Epithelial cell of proximal tubule (primary cell): Measurements from ENCODE around the gene COL4A1. TPM values are rescaled to one million over a fixed set of nuclear protein-coding genes. Genes with fewer than 3 reads are reported as not detected.

Experiments used
- DNase-seq: peaks from one replicate; pipeline ENCODE4 v3.0.0-alpha.2; 2011; ENCODE audit warnings: low read depth
- H3K4me3 ChIP-seq: 2 replicates; pipeline ENCODE4 v1.5.1; 2011; ENCODE audit warnings: low read depth, mild to moderate bottlenecking, low read length
- total RNA-seq: library from RNA; depleted of rRNA; stranded (reverse); fragments of >200 nt; gene quantifications from 2 replicates; pipeline ENCODE4 v1.2.3, GENCODE V29; 2015
- TF ChIP-seq, protein P1 (sequence below): conservative IDR thresholded peaks from 2 replicates; pipeline ENCODE4 v1.5.1; 2012; ENCODE audit warnings: low read depth, mild to moderate bottlenecking, low read length

The COL4A1 gene
- total RNA-seq, 1 donor from 2014 or later: 547 TPM

DNA sequence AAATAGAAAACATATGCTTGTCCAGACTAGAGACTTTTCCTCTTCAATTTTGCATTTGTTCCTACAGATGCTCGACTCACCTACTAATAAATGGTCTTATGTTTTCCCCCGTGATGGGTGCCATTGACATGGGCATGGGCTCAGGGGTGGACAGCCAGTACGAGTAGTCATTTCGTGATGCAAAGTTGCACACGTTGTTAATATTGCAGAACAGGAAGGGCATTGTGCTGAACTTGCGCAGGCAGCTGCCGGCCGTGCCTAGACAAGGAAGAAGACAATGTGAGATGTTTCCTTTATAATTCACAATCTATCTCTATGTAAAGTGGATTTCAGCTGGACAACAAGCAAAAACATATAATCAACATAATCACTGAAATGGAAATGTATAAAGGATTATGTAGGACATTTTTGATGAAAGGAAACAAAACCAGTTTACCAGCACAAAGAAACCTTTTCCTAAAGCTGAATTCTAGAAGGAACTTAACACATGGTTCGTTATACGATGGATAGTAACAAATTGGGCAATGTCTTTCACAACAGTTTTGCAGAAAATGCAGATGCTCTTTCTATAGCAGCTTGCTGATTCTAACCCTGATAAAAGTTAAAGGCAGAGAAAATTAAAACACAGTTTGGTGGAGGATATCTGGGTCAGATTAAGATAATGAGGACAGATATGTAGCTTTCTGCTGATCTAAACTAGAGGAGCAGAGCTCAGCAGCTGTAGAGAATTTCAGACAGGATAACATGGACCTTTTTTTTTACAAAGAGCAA, 145.7 kb downstream of the COL4A1 start:
- TF ChIP-seq, protein P1, sequence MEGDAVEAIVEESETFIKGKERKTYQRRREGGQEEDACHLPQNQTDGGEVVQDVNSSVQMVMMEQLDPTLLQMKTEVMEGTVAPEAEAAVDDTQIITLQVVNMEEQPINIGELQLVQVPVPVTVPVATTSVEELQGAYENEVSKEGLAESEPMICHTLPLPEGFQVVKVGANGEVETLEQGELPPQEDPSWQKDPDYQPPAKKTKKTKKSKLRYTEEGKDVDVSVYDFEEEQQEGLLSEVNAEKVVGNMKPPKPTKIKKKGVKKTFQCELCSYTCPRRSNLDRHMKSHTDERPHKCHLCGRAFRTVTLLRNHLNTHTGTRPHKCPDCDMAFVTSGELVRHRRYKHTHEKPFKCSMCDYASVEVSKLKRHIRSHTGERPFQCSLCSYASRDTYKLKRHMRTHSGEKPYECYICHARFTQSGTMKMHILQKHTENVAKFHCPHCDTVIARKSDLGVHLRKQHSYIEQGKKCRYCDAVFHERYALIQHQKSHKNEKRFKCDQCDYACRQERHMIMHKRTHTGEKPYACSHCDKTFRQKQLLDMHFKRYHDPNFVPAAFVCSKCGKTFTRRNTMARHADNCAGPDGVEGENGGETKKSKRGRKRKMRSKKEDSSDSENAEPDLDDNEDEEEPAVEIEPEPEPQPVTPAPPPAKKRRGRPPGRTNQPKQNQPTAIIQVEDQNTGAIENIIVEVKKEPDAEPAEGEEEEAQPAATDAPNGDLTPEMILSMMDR: no peak
- H3K4me3 ChIP-seq: no peak overlapping the region
- DNase-seq: no peak

DNA sequence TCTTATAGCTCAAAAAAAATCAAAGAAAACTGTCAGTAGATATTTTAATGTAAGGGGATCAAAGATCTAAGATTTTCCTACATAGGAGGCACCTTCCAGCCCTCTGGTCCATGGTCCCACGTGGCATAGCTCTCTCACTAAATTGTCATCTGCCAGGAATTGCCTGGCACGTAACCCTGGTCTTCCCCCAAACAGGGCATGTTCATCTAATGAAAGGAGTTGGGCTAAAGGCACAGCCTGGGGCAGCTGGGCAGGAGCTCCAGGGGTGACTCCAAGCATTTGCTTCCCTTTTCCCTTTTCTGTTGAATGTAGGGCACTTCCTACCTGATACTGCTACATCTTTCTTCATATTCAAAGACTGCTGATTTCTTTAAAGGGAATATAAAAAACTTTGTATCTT, 148.7 kb downstream of the COL4A1 start:
- H3K4me3 ChIP-seq: no peak overlapping the region
- TF ChIP-seq, protein P1: no peak
- DNase-seq: no peak

GRCh38 chr13:110157718-110158117, 149.2 kb downstream of the COL4A1 start:
- DNase-seq: no peak
- H3K4me3 ChIP-seq: no peak overlapping the region
- TF ChIP-seq, protein P1: no peak

- no peak overlapping the region for H3K4me3 ChIP-seq
- DNase-seq: no peak
- TF ChIP-seq, protein P1: no peak
These were observed 150.5 kb downstream of the COL4A1 start for GRCh38 chr13:110156301-110157049.

DNA sequence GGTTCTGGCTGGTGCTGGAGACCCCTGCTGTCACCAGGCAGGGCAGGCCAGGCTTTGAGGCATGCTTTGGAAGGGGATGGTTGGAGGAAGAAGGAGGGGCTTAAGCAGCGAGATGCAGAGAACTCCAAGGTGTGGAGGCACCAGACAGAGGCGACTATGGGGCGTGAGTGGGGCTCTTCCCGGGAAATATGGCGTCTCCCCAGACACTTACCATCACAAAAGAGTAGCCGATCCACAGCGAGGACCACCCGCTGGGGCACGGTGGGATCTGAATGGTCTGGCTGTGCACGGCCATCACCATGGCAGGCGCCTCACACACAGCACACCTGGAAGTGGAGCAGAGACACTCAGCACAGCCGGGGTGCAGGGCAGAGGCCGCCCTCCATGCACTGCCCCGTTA, 151.9 kb downstream of the COL4A1 start:
- no peak for DNase-seq
- TF ChIP-seq, protein P1: no peak
- H3K4me3 ChIP-seq: no peak overlapping the region

DNA sequence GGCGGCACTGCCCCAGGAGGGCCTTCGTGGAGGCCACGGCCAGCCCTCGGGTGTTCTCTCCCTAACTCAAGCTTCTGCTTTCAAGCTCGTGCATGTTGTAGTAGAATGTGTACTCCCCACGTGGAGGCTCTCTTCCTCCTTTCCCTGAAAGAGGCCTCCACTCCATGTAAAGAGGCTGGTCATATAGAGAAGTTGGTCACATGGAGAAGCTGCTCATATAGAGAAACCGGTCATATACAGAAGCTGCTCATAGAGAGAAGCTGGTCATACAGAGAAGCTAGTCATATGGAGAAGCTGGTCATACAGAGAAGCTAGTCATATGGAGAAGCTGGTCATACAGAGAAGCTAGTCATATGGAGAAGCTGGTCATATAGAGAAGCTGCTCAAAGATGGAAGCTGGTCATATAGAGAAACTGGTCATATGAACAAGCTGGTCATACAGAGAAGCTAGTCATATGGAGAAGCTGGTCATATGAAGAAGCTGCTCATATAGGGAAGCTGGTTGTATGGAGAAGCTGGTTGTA, 152.5 kb downstream of the COL4A1 start:
- H3K4me3 ChIP-seq: no peak overlapping the region
- TF ChIP-seq, protein P1: no peak
- no peak for DNase-seq
